ENCODE measurements around the gene RFFL.

RFFL gene

DNA sequence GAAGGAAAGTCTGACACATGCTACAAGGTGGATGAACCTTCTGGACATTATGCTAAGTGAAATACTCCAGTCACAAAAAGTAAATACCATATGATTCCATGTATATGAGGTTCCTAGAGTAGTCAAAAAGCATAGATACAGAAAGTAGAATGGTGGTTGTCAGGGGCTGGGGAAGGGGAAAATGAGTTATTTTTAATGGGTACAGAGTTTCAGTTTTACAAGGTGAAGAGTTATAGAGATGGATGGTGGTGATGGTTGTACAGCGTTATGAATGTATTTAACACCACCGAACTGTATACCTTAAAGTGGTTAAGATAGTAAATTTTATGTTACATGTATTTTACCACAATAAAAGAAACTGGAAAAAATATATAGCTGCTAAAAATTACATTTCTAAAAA, 38.2 kb upstream of the RFFL start:
- TF ChIP-seq EZH2phosphoT487 (IDR thresholded peaks at IDR 0.05; ENCODE audit: borderline replicate concordance, low read length) (no peak), CTCF (IDR thresholded peaks at IDR 0.05; ENCODE audit: low read depth, low read length, poor library complexity, severe bottlenecking) (no peak)
- Histone ChIP-seq H3K27me3 (ENCODE audit: control insufficient read depth, low read length) (no peaks in the 10 kb centered on the region), H3K4me1 (ENCODE audit: control insufficient read depth, low read length) (no peaks in the 10 kb centered on the region), H3K79me2 (ENCODE audit: control insufficient read depth, low read length) (no peaks in the 10 kb centered on the region), H3K4me2 (ENCODE audit: low read length) (no peak overlapping the region), H3K9me3 (ENCODE audit: control insufficient read depth, insufficient read depth, low read length) (no peaks in the 10 kb centered on the region), H3K27ac (ENCODE audit: low read depth, low read length) (no peak overlapping the region), H3F3A (ENCODE audit: control insufficient read depth, insufficient read depth) (no peaks in the 10 kb centered on the region; the same call in 1 of the 2 replicates), H3K4me3 (ENCODE audit: low read length) (no peak overlapping the region), H3K36me3 (ENCODE audit: control insufficient read depth, low read length) (peaks cover 69% of the 10 kb centered on the region), H3K9me2 (replicated peaks; ENCODE audit: control insufficient read depth, low read length) (no peaks in the 10 kb centered on the region), H4K20me1 (ENCODE audit: control insufficient read depth, insufficient read depth, low read depth, low read length) (no peaks in the 10 kb centered on the region)

DNA sequence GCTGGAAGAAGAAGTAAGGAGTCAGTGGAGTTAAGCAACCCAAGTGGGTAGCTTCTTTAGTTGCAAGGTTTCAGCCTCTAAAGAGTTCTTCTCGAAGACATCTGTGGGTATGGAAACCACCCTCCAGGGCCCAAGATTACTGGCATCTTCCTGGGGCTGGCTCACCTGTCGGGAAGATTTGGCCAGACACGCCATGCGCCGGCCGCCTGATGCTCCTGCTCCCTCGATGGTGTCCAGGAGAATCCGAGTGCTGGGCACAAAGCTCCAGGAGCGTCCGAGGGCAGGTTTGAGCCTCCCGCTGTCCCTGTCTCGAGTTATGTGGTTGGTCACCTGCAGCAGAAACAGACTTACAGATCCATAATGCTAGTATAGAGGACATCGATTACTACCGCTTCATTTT, 37.5 kb upstream of the RFFL start:
- Histone ChIP-seq H3K4me3 (ENCODE audit: low read length) (no peak overlapping the region), H4K20me1 (ENCODE audit: control insufficient read depth, insufficient read depth, low read depth, low read length) (no peaks in the 10 kb centered on the region), H3K9me2 (replicated peaks; ENCODE audit: control insufficient read depth, low read length) (no peaks in the 10 kb centered on the region), H3K27me3 (ENCODE audit: control insufficient read depth, low read length) (no peaks in the 10 kb centered on the region), H3K9me3 (ENCODE audit: control insufficient read depth, insufficient read depth, low read length) (no peaks in the 10 kb centered on the region), H3K27ac (ENCODE audit: low read depth, low read length) (no peak overlapping the region), H3K4me1 (ENCODE audit: control insufficient read depth, low read length) (peaks cover 2% of the 10 kb centered on the region; the same call in 1 of the 2 replicates), H3K36me3 (ENCODE audit: control insufficient read depth, low read length) (peaks cover 62% of the 10 kb centered on the region), H3K79me2 (ENCODE audit: control insufficient read depth, low read length) (no peaks in the 10 kb centered on the region), H3F3A (ENCODE audit: control insufficient read depth, insufficient read depth) (no peaks in the 10 kb centered on the region; the same call in 1 of the 2 replicates), H3K4me2 (ENCODE audit: low read length) (no peak overlapping the region)
- TF ChIP-seq EZH2phosphoT487 (IDR thresholded peaks at IDR 0.05; ENCODE audit: borderline replicate concordance, low read length) (no peak), CTCF (IDR thresholded peaks at IDR 0.05; ENCODE audit: low read depth, low read length, poor library complexity, severe bottlenecking) (no peak)

GRCh38 chr17:35099908-35100307, 36.4 kb upstream of the RFFL start:
- Histone ChIP-seq H3K4me1 (ENCODE audit: control insufficient read depth, low read length) (peaks cover 6% of the 10 kb centered on the region), H3K27ac (ENCODE audit: low read depth, low read length) (no peak overlapping the region), H3K27me3 (ENCODE audit: control insufficient read depth, low read length) (no peaks in the 10 kb centered on the region), H3K36me3 (ENCODE audit: control insufficient read depth, low read length) (peaks cover 51% of the 10 kb centered on the region), H3K4me2 (ENCODE audit: low read length) (no peak overlapping the region), H4K20me1 (ENCODE audit: control insufficient read depth, insufficient read depth, low read depth, low read length) (no peaks in the 10 kb centered on the region), H3K9me2 (replicated peaks; ENCODE audit: control insufficient read depth, low read length) (no peaks in the 10 kb centered on the region), H3K4me3 (ENCODE audit: low read length) (no peak overlapping the region), H3K9me3 (ENCODE audit: control insufficient read depth, insufficient read depth, low read length) (no peaks in the 10 kb centered on the region), H3K79me2 (ENCODE audit: control insufficient read depth, low read length) (no peaks in the 10 kb centered on the region), H3F3A (ENCODE audit: control insufficient read depth, insufficient read depth) (no peaks in the 10 kb centered on the region; the same call in 1 of the 2 replicates)
- no peak for TF ChIP-seq CTCF (IDR thresholded peaks at IDR 0.05; ENCODE audit: low read depth, low read length, poor library complexity, severe bottlenecking)
- TF ChIP-seq EZH2phosphoT487 (IDR thresholded peaks at IDR 0.05; ENCODE audit: borderline replicate concordance, low read length) = no peak
